Mesendoderm (in vitro differentiated cells): ENCODE results near the gene SLC1A1.
A peak's percentile ranks its signal among the peaks of the same experiment; 100 is the strongest.

Experiments
- DNase-seq: peaks from one replicate; pipeline ENCODE4 v3.0.0; 2013
- H2AK5ac ChIP-seq: 2 replicates; pipeline ENCODE4 v1.6.1; 2013; ENCODE audit warnings: low read length, inconsistent platforms
- H2BK120ac ChIP-seq: 2 replicates; pipeline ENCODE4 v1.6.1; 2013; ENCODE audit warnings: low read depth, mild to moderate bottlenecking, low read length, moderate library complexity, mixed read lengths
- H2BK15ac ChIP-seq: replicated peaks from 2 replicates; pipeline ENCODE4 v1.6.1; 2013; ENCODE audit warnings: low read depth, mild to moderate bottlenecking, moderate library complexity
- H2BK5ac ChIP-seq: 2 replicates; pipeline ENCODE4 v1.6.1; 2013; ENCODE audit warnings: low read length, inconsistent platforms
- H3K18ac ChIP-seq: 2 replicates; pipeline ENCODE4 v1.6.1; 2013; ENCODE audit warnings: mild to moderate bottlenecking, low read length, mixed read lengths
- H3K23ac ChIP-seq: one replicate; pipeline ENCODE4 v1.6.1; 2013; ENCODE audit warnings: low read length
- H3K27ac ChIP-seq: 2 replicates; pipeline ENCODE4 v1.5.1; 2013; ENCODE audit warnings: low read depth, mild to moderate bottlenecking, inconsistent platforms, low read length, moderate library complexity
- H3K27me3 ChIP-seq: 2 replicates; pipeline ENCODE4 v1.6.1; 2013; ENCODE audit warnings: low read length, control low read depth, mild to moderate bottlenecking, inconsistent platforms; ENCODE audit not compliant: insufficient read depth, poor library complexity
- H3K36me3 ChIP-seq: 2 replicates; pipeline ENCODE4 v1.6.1; 2013; ENCODE audit warnings: low read length, inconsistent platforms; ENCODE audit not compliant: control insufficient read depth, insufficient read depth
- H3K4ac ChIP-seq: one replicate; pipeline ENCODE4 v1.6.1; 2013; ENCODE audit warnings: low read depth, mild to moderate bottlenecking, low read length, moderate library complexity
- H3K4me1 ChIP-seq: 2 replicates; pipeline ENCODE4 v1.6.1; 2013; ENCODE audit warnings: low read depth, low read length, inconsistent platforms; ENCODE audit not compliant: control insufficient read depth
- H3K4me2 ChIP-seq: 2 replicates; pipeline ENCODE4 v1.6.1; 2013; ENCODE audit warnings: low read length
- H3K4me3 ChIP-seq: 2 replicates; pipeline ENCODE4 v1.5.1; 2013; ENCODE audit warnings: mild to moderate bottlenecking, low read length
- H3K56ac ChIP-seq: one replicate; pipeline ENCODE4 v1.6.1; 2013; ENCODE audit warnings: low read length
- H3K79me1 ChIP-seq: 2 replicates; pipeline ENCODE4 v1.6.1; 2013; ENCODE audit warnings: low read length, inconsistent platforms
- H3K79me2 ChIP-seq: 2 replicates; pipeline ENCODE4 v1.6.1; 2013; ENCODE audit warnings: mild to moderate bottlenecking, low read length; ENCODE audit not compliant: control insufficient read depth, insufficient read depth
- H3K9ac ChIP-seq: 2 replicates; pipeline ENCODE4 v1.6.1; 2013; ENCODE audit warnings: low read length, inconsistent platforms
- H4K5ac ChIP-seq: one replicate; pipeline ENCODE4 v1.6.1; 2013; ENCODE audit warnings: low read length
- H4K8ac ChIP-seq: one replicate; pipeline ENCODE4 v1.6.1; 2013; ENCODE audit warnings: low read depth, mild to moderate bottlenecking, control low read depth, low read length, moderate library complexity
- WGBS: extraction: QIAGEN DNeasy Blood & Tissue Kit; methylation state at CpG from one replicate; pipeline ENCODE4 v1.1.7; 2013; ENCODE audit warnings: low lambda C conversion rate, missing lambda C conversion rate; ENCODE audit not compliant: insufficient coverage; ENCODE audit errors: extremely low coverage; 5-methylcytosine and 5-hydroxymethylcytosine counted together

Gene SLC1A1

DNA sequence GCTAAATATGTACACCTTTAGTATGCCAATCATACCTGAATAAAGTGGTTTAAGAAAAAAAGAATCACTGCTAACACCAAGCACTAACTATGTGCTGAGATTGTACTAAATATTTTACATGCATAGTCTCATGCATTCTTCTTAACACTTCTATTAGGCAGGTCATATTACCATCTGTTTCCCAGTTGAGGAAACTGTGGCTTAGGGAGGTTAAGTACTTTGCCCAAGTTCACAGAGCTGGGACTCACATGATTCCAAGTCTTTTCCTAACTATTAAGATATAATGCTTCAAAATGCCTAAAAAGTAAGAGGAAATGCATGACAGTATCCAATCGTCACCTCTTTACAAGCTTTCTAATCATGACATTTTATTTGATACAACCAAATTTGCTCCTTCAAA, 102.6 kb downstream of the SLC1A1 start:
- Histone ChIP-seq H3K36me3 (no peaks in the 10 kb centered on the region), H3K9ac (no peak overlapping the region), H3K79me1 (no peaks in the 10 kb centered on the region), H3K18ac (no peak overlapping the region), H3K56ac (no peak overlapping the region), H2AK5ac (no peak overlapping the region), H3K4ac (no peak overlapping the region), H2BK15ac (no peak overlapping the region), H3K27ac (no peak overlapping the region), H3K4me3 (no peak overlapping the region), H4K5ac (no peak overlapping the region), H3K23ac (no peak overlapping the region), H3K27me3 (no peaks in the 10 kb centered on the region), H2BK120ac (no peak overlapping the region), H4K8ac (no peak overlapping the region), H2BK5ac (no peak overlapping the region), H3K4me1 (peaks cover 3% of the 10 kb centered on the region), H3K79me2 (no peaks in the 10 kb centered on the region), H3K4me2 (no peak overlapping the region)
- no CpG with 5 or more reads among the region's 1 CpG for WGBS
- DNase-seq, result no peak

DNA sequence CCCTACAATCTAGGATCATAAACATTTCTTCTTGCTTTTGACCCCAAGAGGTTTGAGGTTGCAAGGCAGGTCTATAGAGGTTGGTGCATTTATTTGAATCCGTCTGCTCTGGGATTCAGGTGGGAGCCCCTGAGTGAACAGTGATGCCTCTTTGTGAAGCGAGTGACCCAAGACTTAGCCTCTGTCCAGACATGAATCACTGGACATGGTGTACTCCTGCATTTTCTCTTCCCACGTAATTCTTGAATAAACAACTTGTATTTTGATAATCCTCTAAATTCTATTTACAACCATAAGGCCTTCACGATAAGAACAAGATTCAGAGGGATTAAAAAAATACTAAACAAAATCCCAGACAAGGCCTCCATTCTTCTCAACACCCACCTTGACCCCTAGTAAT, 104.3 kb downstream of the SLC1A1 start:
- no CpG with 5 or more reads among the region's 4 CpGs for WGBS
- Histone ChIP-seq H3K9ac (no peak overlapping the region), H3K56ac (no peak overlapping the region), H3K23ac (no peak overlapping the region), H3K79me2 (no peaks in the 10 kb centered on the region), H2AK5ac (no peak overlapping the region), H2BK15ac (no peak overlapping the region), H3K4me3 (no peak overlapping the region), H3K4me1 (peaks cover 3% of the 10 kb centered on the region), H3K27me3 (no peaks in the 10 kb centered on the region), H4K5ac (no peak overlapping the region), H3K27ac (no peak overlapping the region), H3K36me3 (no peaks in the 10 kb centered on the region), H2BK5ac (no peak overlapping the region), H3K4ac (no peak overlapping the region), H2BK120ac (no peak overlapping the region), H3K79me1 (no peaks in the 10 kb centered on the region), H4K8ac (no peak overlapping the region), H3K4me2 (no peak overlapping the region), H3K18ac (no peak overlapping the region)
- DNase-seq, result no peak

DNA sequence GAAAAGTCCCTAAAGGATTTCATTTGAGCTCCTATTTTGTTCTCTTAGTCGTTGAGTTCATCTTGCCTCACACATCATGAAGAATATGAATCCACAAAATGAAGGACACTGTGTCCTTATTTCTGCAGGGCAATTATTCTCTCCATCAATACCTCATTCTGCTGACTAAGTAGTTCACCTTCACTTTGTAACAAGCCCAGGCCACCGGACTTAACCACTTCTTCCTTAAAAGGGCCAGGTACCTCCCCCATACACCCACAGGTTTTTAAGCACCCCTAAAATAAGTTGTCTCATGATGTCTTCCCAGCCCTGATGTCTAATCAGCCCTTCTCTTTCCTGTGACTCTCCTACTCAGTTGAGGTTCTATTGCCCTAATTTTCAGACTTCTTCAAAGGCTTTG, 104.7 kb downstream of the SLC1A1 start:
- Histone ChIP-seq H3K23ac (no peak overlapping the region), H2AK5ac (no peak overlapping the region), H4K5ac (no peak overlapping the region), H2BK5ac (no peak overlapping the region), H3K27me3 (no peaks in the 10 kb centered on the region), H3K79me1 (no peaks in the 10 kb centered on the region), H3K18ac (no peak overlapping the region), H2BK120ac (no peak overlapping the region), H3K9ac (no peak overlapping the region), H3K79me2 (no peaks in the 10 kb centered on the region), H3K4ac (no peak overlapping the region), H3K36me3 (no peaks in the 10 kb centered on the region), H3K4me1 (peaks cover 3% of the 10 kb centered on the region), H2BK15ac (no peak overlapping the region), H3K4me2 (no peak overlapping the region), H4K8ac (no peak overlapping the region), H3K4me3 (no peak overlapping the region), H3K27ac (no peak overlapping the region), H3K56ac (no peak overlapping the region)
- WGBS, result no CpG with 5 or more reads among the region's 2 CpGs
- DNase-seq, result no peak

DNA sequence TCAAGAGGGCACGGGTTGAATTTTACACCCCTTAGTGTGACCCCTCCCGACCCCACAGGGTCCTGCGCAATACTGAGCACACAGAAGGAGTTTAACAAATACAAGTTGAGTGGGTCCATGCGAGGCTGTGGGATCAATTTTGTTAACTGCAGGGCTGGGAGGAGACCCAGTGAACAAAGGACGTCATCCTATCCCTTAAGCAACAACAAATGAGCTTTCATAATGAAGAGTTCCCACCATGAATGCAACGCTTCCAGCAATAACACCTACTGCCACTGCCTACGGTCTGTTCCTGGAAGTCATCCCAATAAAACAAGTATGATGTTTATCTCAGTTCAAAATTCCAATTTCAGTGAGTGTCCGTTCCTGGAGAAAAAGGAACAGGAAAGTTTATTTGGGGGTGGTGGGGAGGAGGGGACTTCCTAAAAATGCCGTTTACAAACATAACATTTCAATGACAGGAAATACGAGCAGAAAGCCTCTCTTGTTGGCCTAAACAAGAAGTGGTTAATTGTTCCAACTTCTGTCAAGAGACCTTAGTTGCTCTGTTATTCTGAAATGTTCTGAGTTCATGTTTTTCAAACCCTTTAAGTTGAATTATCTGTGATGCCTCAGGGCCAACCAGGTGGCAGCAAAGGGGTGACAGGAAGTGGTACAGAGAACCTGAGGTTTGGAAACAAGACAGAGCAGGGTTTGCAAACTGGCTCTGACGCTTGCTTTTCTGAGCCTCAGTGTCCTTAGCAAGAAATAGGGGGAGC, 106.1 kb downstream of the SLC1A1 start:
- no CpG with 5 or more reads among the region's 11 CpGs for WGBS
- H2BK5ac ChIP-seq, result no peak overlapping the region
- no peak overlapping the region for H3K27ac ChIP-seq
- H3K79me1 ChIP-seq, result no peaks in the 10 kb centered on the region
- DNase-seq, result peak; percentile 18
- H3K4me1 ChIP-seq, result no peaks in the 10 kb centered on the region
- no peak overlapping the region for H2BK15ac ChIP-seq
- no peak overlapping the region for H2BK120ac ChIP-seq
- no peak overlapping the region for H3K4me3 ChIP-seq
- no peaks in the 10 kb centered on the region for H3K27me3 ChIP-seq
- no peak overlapping the region for H3K9ac ChIP-seq
- no peak overlapping the region for H2AK5ac ChIP-seq
- no peak overlapping the region for H3K4ac ChIP-seq
- no peak overlapping the region for H3K56ac ChIP-seq
- no peak overlapping the region for H4K8ac ChIP-seq
- no peak overlapping the region for H3K23ac ChIP-seq
- no peaks in the 10 kb centered on the region for H3K79me2 ChIP-seq
- H3K18ac ChIP-seq, result no peak overlapping the region
- H4K5ac ChIP-seq, result no peak overlapping the region
- no peak overlapping the region for H3K4me2 ChIP-seq
- no peaks in the 10 kb centered on the region for H3K36me3 ChIP-seq

DNA sequence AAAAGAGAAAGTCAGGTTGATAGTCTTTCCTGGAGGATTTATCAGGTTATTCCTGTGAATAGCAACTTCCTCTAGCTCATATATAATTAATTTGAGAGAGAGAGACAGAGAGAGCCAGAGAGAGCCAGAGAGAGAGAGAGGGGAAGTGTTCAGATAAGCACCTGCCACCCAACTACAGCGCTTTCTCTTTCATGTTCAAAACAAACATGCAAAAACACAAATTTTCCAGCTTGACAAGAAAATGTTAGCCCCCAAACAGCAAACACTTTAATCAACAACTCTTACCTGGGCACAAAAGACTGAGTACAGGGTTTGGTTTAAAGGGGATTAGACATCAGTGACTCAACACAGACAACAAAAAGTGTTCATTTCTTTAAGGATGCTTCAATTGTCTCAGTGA, 110.1 kb downstream of the SLC1A1 start:
- Histone ChIP-seq H3K36me3 (no peaks in the 10 kb centered on the region), H3K4ac (no peak overlapping the region), H2BK120ac (no peak overlapping the region), H4K8ac (no peak overlapping the region), H3K56ac (no peak overlapping the region), H3K79me2 (no peaks in the 10 kb centered on the region), H3K23ac (no peak overlapping the region), H3K9ac (no peak overlapping the region), H3K18ac (no peak overlapping the region), H2AK5ac (no peak overlapping the region), H4K5ac (no peak overlapping the region), H3K4me2 (no peak overlapping the region), H2BK15ac (no peak overlapping the region), H3K79me1 (no peaks in the 10 kb centered on the region), H3K4me3 (no peak overlapping the region), H2BK5ac (no peak overlapping the region), H3K27ac (no peak overlapping the region), H3K4me1 (no peaks in the 10 kb centered on the region), H3K27me3 (no peaks in the 10 kb centered on the region)
- DNase-seq, result no peak
- WGBS, result no CpG with 5 or more reads among the region's 1 CpG

DNA sequence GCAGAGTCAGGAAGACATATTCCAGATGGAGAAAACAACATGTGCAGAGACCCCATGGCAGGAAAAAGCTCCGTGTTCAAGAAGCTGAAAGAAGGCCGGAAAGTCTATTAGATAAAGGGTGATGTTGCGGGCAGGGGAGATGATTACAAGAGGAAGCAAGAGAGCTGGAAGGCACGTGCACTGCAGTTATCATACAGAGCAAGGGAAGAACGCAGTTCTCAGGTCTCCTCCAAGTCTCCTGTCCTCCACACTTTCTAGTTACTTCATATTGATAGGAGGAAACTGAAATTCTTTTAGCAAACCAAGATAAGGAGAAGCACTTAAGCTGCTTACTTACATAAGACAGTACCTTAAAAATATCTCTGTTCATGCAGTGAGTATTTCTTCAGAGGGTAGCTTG, 113.6 kb downstream of the SLC1A1 start:
- Histone ChIP-seq H2BK15ac (no peak overlapping the region), H3K9ac (no peak overlapping the region), H3K36me3 (no peaks in the 10 kb centered on the region), H3K4me2 (no peak overlapping the region), H3K4me3 (no peak overlapping the region), H3K27ac (no peak overlapping the region), H4K5ac (no peak overlapping the region), H2AK5ac (no peak overlapping the region), H4K8ac (no peak overlapping the region), H3K23ac (no peak overlapping the region), H3K4me1 (no peaks in the 10 kb centered on the region), H2BK120ac (no peak overlapping the region), H3K4ac (no peak overlapping the region), H3K18ac (no peak overlapping the region), H3K27me3 (no peaks in the 10 kb centered on the region), H3K56ac (no peak overlapping the region), H3K79me2 (no peaks in the 10 kb centered on the region), H2BK5ac (no peak overlapping the region), H3K79me1 (no peaks in the 10 kb centered on the region)
- DNase-seq, result no peak
- WGBS, result no CpG with 5 or more reads among the region's 5 CpGs
